GM12878 (cell line): ENCODE data around the gene SPDYC. TPM values are rescaled to one million over a fixed set of nuclear protein-coding genes. Genes with fewer than 3 reads are reported as not detected.

Source experiments
- ATAC-seq: fragments of 200-7000 bp; cut with Tn5 transposase; 3 replicates; pipeline ENCODE4 v1.9.1; 2020; ENCODE audit warnings: mild to moderate bottlenecking, moderate library complexity
- BruUV-seq: library from RNA; stranded (reverse); fragments of 400-500 nt; replicated peaks from 2 replicates; lab custom pipeline; 2021; lab: Mats Ljungman, UMichigan
- CTCF ChIA-PET: fragments of 300-600 bp; sonication (Branson Sonifier 250); formaldehyde crosslinking; extraction: SDS; loops from one replicate; lab custom pipeline; 2021; ENCODE audit warnings: inconsistent platforms; lab: Yijun Ruan, JAX
- POLR2A ChIA-PET: fragments of 350-600 bp; formaldehyde crosslinking; extraction: SDS; loops from one replicate; lab custom pipeline; 2021; ENCODE audit warnings: inconsistent platforms; lab: Charles Lee
- RAD21 ChIA-PET: fragments of 300-600 bp; sonication (Branson Sonifier 250); formaldehyde crosslinking; loops from one replicate; lab custom pipeline; 2023; ENCODE audit warnings: antibody characterized with exemption; ENCODE audit not compliant: unreplicated experiment; lab: Charles Lee
- SMC1A ChIA-PET: fragments of 300-600 bp; sonication (Branson Sonifier 250); formaldehyde crosslinking; loops from one replicate; lab custom pipeline; 2023; ENCODE audit not compliant: unreplicated experiment, uncharacterized antibody; lab: Charles Lee
- DNase-seq: peaks from one replicate; pipeline ENCODE4 v3.0.0-alpha.2; 2011; ENCODE audit warnings: low read depth, low spot score
- FAIRE-seq: peaks from 3 replicates; lab custom pipeline; 2011; peaks lifted over from hg19 to GRCh38; lab: Jason Lieb, UNC
- H2AFZ ChIP-seq: 2 replicates; pipeline ENCODE4 v1.6.0; 2011; ENCODE audit warnings: low read depth, low read length, control low read depth; ENCODE audit not compliant: control insufficient read depth
- H3K27ac ChIP-seq: 2 replicates; pipeline ENCODE4 v1.5.1; 2011; ENCODE audit warnings: control low read depth; ENCODE audit not compliant: control insufficient read depth, insufficient read depth
- H3K27me3 ChIP-seq, 2 experiments: replicated peaks in 1 of 2; 2 replicates each; pipeline versions ENCODE4 v1.6.0 to v1.6.1; 2011; ENCODE audit warnings: low read length in 1 of 2; ENCODE audit not compliant: control insufficient read depth in 2 of 2, insufficient read depth in 2 of 2
- H3K36me3 ChIP-seq, 2 experiments: 2 replicates each; pipeline ENCODE4 v1.5.1; 2011; ENCODE audit warnings: low read length in 1 of 2; ENCODE audit not compliant: control insufficient read depth in 2 of 2, insufficient read depth in 2 of 2
- H3K4me1 ChIP-seq: 2 replicates; pipeline ENCODE4 v1.6.1; 2011; ENCODE audit warnings: mild to moderate bottlenecking, low read length, moderate library complexity, mixed read lengths; ENCODE audit not compliant: control insufficient read depth, insufficient read depth
- H3K4me2 ChIP-seq: 2 replicates; pipeline ENCODE4 v1.6.0; 2011; ENCODE audit warnings: control low read depth; ENCODE audit not compliant: control insufficient read depth, insufficient read depth
- H3K4me3 ChIP-seq: fragments of 200-600 bp; sonication (generic); 2 replicates; pipeline ENCODE4 v1.5.1; 2016
- H3K79me2 ChIP-seq: 2 replicates; pipeline ENCODE4 v1.6.0; 2011; ENCODE audit warnings: low read length; ENCODE audit not compliant: control insufficient read depth, insufficient read depth
- H3K9ac ChIP-seq: 2 replicates; pipeline ENCODE4 v1.8.0; 2011; ENCODE audit warnings: low read length, control low read depth, mixed read lengths; ENCODE audit not compliant: control insufficient read depth, insufficient read depth
- H3K9me3 ChIP-seq: replicated peaks from 3 replicates; pipeline ENCODE4 v1.5.1; 2011; ENCODE audit warnings: mild to moderate bottlenecking, low read length; ENCODE audit not compliant: control insufficient read depth, insufficient read depth
- H4K20me1 ChIP-seq: 2 replicates; pipeline ENCODE4 v1.6.0; 2011; ENCODE audit not compliant: control insufficient read depth, insufficient read depth
- CREB1 ChIP-seq: IDR thresholded peaks from 2 replicates; pipeline ENCODE4 v1.6.1; 2012; ENCODE audit warnings: low read depth, mild to moderate bottlenecking, inconsistent platforms
- EP300 ChIP-seq, 2 experiments: fragments of 150-350 bp in 1 of 2; IDR thresholded peaks; 2 replicates each; pipeline ENCODE4 v1.6.1; 2011 to 2012; ENCODE audit warnings: low read depth in 2 of 2, low read length in 2 of 2, borderline replicate concordance in 1 of 2, improper control_type of control experiment in 1 of 2, inconsistent platforms in 1 of 2; ENCODE audit not compliant: control insufficient read depth in 1 of 2
- FOS ChIP-seq: IDR thresholded peaks from 3 replicates; pipeline ENCODE4 v1.6.1; 2011; ENCODE audit warnings: borderline replicate concordance; ENCODE audit not compliant: insufficient read length; ENCODE audit errors: extremely low read depth
- IRF3 ChIP-seq: fragments of 450-650 bp; IDR thresholded peaks from 2 replicates; pipeline ENCODE4 v1.6.1; 2014; ENCODE audit warnings: mild to moderate bottlenecking
- JUNB ChIP-seq: IDR thresholded peaks from 2 replicates; pipeline ENCODE4 v1.6.1; 2016; ENCODE audit warnings: antibody characterized with exemption, mild to moderate bottlenecking
- LARP7 ChIP-seq: fragments of 450-650 bp; IDR thresholded peaks from 2 replicates; pipeline ENCODE4 v1.6.1; 2017; ENCODE audit warnings: mild to moderate bottlenecking
- MEF2A ChIP-seq: IDR thresholded peaks from 2 replicates; pipeline ENCODE4 v1.6.1; 2011; ENCODE audit warnings: low read depth, mild to moderate bottlenecking, low read length, moderate library complexity; ENCODE audit not compliant: insufficient read depth
- NR2F1 ChIP-seq: fragments of 450-650 bp; conservative IDR thresholded peaks from 2 replicates; pipeline ENCODE4 v1.6.1; 2017; ENCODE audit warnings: mild to moderate bottlenecking
- NRF1 ChIP-seq: conservative IDR thresholded peaks from 2 replicates; pipeline ENCODE4 v1.6.1; 2011; ENCODE audit warnings: mild to moderate bottlenecking, low read depth, low read length, improper control_type of control experiment
- PML ChIP-seq: IDR thresholded peaks from 2 replicates; pipeline ENCODE4 v1.6.1; 2012; ENCODE audit warnings: low read length, inconsistent platforms
- POLR2A ChIP-seq: IDR thresholded peaks from 2 replicates; pipeline ENCODE4 v1.6.1; 2011; ENCODE audit warnings: low read depth, mild to moderate bottlenecking, low read length
- RB1 ChIP-seq: fragments of 450-650 bp; formaldehyde crosslinking; IDR thresholded peaks from 2 replicates; pipeline ENCODE4 v1.6.1; 2017; ENCODE audit warnings: mild to moderate bottlenecking, borderline replicate concordance
- RELB ChIP-seq: fragments of 450-650 bp; IDR thresholded peaks from 2 replicates; pipeline ENCODE4 v1.6.1; 2017; ENCODE audit warnings: low read depth, mild to moderate bottlenecking, moderate library complexity
- SMAD1 ChIP-seq: fragments of 450-650 bp; IDR thresholded peaks from 2 replicates; pipeline ENCODE4 v1.6.1; 2018; ENCODE audit warnings: mild to moderate bottlenecking, low read depth; ENCODE audit not compliant: partially characterized antibody
- STAT1 ChIP-seq: fragments of 450-650 bp; conservative IDR thresholded peaks from 2 replicates; pipeline ENCODE4 v1.6.1; 2014; ENCODE audit warnings: antibody characterized with exemption, mild to moderate bottlenecking
- USF2 ChIP-seq: IDR thresholded peaks from 2 replicates; pipeline ENCODE4 v1.6.1; 2011; ENCODE audit warnings: low read depth, low read length, improper control_type of control experiment, borderline replicate concordance
- WGBS: methylation state at CpG from one replicate; pipeline ENCODE4 v1.1.6; 2016; ENCODE audit warnings: low lambda C conversion rate; ENCODE audit not compliant: insufficient replicate concordance, insufficient coverage; ENCODE audit errors: missing lambda C conversion rate; 5-methylcytosine and 5-hydroxymethylcytosine counted together
- in situ Hi-C: fragments of 300-500 bp; cut with MboI; formaldehyde crosslinking; loops from 9 replicates; pipeline ENCODE4 v1.14.3; 2018; ENCODE audit warnings: mixed read lengths
- intact Hi-C: fragments of 100-400 bp; cut with micrococcal nuclease; formaldehyde crosslinking; loops from one replicate; pipeline ENCODE4 v1.14.2; 2022; ENCODE audit not compliant: unreplicated experiment
- polyA plus RNA-seq, 11 experiments: library from polyadenylated mRNA; depleted of rRNA in 4 of 11; unstranded in 6 of 11; stranded (reverse) in 5 of 11; fragments of >200 nt; fragmentation: Nextera tagmentation in 4 of 11; fragmentation: Illumina TruSeq in 1 of 11; extraction: Ambion mirVana in 4 of 11; extraction: Trizol in 1 of 11; gene quantifications; 1 replicate in 1 of 11; 2 replicates in 10 of 11; pipeline versions ENCODE4 v1.2.1 to v1.2.3, GENCODE V29; 2011 to 2016; ENCODE audit warnings: inconsistent platforms in 2 of 11, missing spikeins in 2 of 11, low read depth in 1 of 11
- total RNA-seq, 4 experiments: library from RNA; depleted of rRNA in 3 of 4; stranded (reverse); fragments of >200 nt in 3 of 4; fragmentation: Illumina TruSeq in 1 of 4; extraction: Trizol in 1 of 4; gene quantifications; 2 replicates each; pipeline versions ENCODE4 v1.2.1 to v1.2.3, GENCODE V29; 2013 to 2021

SPDYC gene
- total and polyA plus RNA-seq, 10 of the 15 experiments (the other 5 are each of a cell fraction or from before 2014, with no cell fraction given), result not detected

GRCh38 chr11:65218446-65218845, 48.4 kb downstream of the SPDYC start:
- Histone ChIP-seq H3K4me3 (no peak overlapping the region), H3K79me2 (no peaks in the 10 kb centered on the region), H3K9me3 (no peaks in the 10 kb centered on the region), H3K36me3 (no peaks in the 10 kb centered on the region), H3K27ac (no peak overlapping the region), H3K4me2 (no peak overlapping the region), H3K27me3 (no peaks in the 10 kb centered on the region; a peak in 1 of 4 replicates), H2AFZ (no peak overlapping the region), H4K20me1 (no peaks in the 10 kb centered on the region), H3K9ac (no peak overlapping the region), H3K4me1 (peaks cover 5% of the 10 kb centered on the region)
- ChIA-PET POLR2A (no interaction called here), CTCF (interaction anchor here (2.2 kb wide), 1 partner anchor 111 kb away, joined by 10 read pairs; no protein-coding TSS in a partner anchor), RAD21 (no interaction called here), SMC1A (no interaction called here)
- DNase-seq, result no peak
- in situ Hi-C loops (no loop called here), intact Hi-C loops (no loop called here)
- TF ChIP-seq STAT1 (no peak), SMAD1 (no peak), PML (no peak), RB1 (no peak), MEF2A (no peak), CREB1 (no peak), LARP7 (no peak), NR2F1 (no peak), JUNB (no peak)
- no peak for ATAC-seq
- 51% methylated on average over 9 of the region's 9 CpGs for WGBS
- no TSS peak for BruUV-seq
- no peak for FAIRE-seq

- Histone ChIP-seq H3K9me3 (no peaks in the 10 kb centered on the region), H3K9ac (no peak overlapping the region), H4K20me1 (no peaks in the 10 kb centered on the region), H2AFZ (no peak overlapping the region), H3K4me2 (no peak overlapping the region), H3K79me2 (no peaks in the 10 kb centered on the region), H3K27me3 (no peaks in the 10 kb centered on the region; a peak in 1 of 4 replicates), H3K27ac (no peak overlapping the region), H3K4me3 (no peak overlapping the region), H3K36me3 (no peaks in the 10 kb centered on the region), H3K4me1 (no peaks in the 10 kb centered on the region)
- BruUV-seq, result no TSS peak
- DNase-seq (no peak), ATAC-seq (no peak), FAIRE-seq (no peak)
- ChIA-PET CTCF (interaction anchor here (0.8 to 2.5 kb wide), 4 partner anchors 9 to 110 kb away, joined by 3 to 10 read pairs (median 7); no protein-coding TSS in a partner anchor), SMC1A (interaction anchor here (0.8 kb wide), 1 partner anchor 22 kb away, joined by 3 read pairs; no protein-coding TSS in a partner anchor), RAD21 (interaction anchor here (1.0 kb wide), 1 partner anchor 96 kb away, joined by 3 read pairs; no protein-coding TSS in a partner anchor), POLR2A (no interaction called here)
- in situ Hi-C loops (no loop called here), intact Hi-C loops (no loop called here)
- 50% methylated on average over 3 of the region's 3 CpGs for WGBS
- TF ChIP-seq POLR2A, result no peak
- no peak for TF ChIP-seq IRF3
- TF ChIP-seq USF2, result no peak
- TF ChIP-seq FOS, result no peak
- no peak for TF ChIP-seq EP300 (IDR thresholded peaks at IDR 0.05; ENCODE audit: borderline replicate concordance in 1 of 2, control insufficient read depth in 1 of 2, low read depth in 2 of 2, low read length in 2 of 2)
- TF ChIP-seq RELB, result no peak
- no peak for TF ChIP-seq NRF1
These were observed 49.8 kb downstream of the SPDYC start for GRCh38 chr11:65219930-65220213.
